ENCODE results near the gene ADGRL2.

ADGRL2 gene

GRCh38 chr1:81808760-81809159 lies 8.0 kb downstream of the ADGRL2 start:
- DNase-seq = no peak

GRCh38 chr1:81809808-81810207 lies 9.1 kb downstream of the ADGRL2 start:
- no peak for DNase-seq

- DNase-seq = no peak
Observed at GRCh38 chr1:81811757-81812371, 11.1 kb downstream of the ADGRL2 start.

GRCh38 chr1:81812712-81813111 lies 12.0 kb downstream of the ADGRL2 start:
- no peak for DNase-seq

GRCh38 chr1:81813691-81814090 lies 13.0 kb downstream of the ADGRL2 start:
- no peak for DNase-seq

- DNase-seq = no peak
Observed at GRCh38 chr1:81819613-81820012, 18.9 kb downstream of the ADGRL2 start.

GRCh38 chr1:81820765-81821164 lies 20.0 kb downstream of the ADGRL2 start:
- no peak for DNase-seq

- no peak for DNase-seq
Observed at GRCh38 chr1:81823082-81823481, 22.3 kb downstream of the ADGRL2 start.

- no peak for DNase-seq
Observed at GRCh38 chr1:81824759-81825158, 24.0 kb downstream of the ADGRL2 start.

GRCh38 chr1:81827942-81828341 lies 27.2 kb downstream of the ADGRL2 start:
- DNase-seq = no peak

GRCh38 chr1:81832573-81832972 lies 31.8 kb downstream of the ADGRL2 start:
- no peak for DNase-seq

- no peak for DNase-seq
Observed at GRCh38 chr1:81833722-81834121, 33.0 kb downstream of the ADGRL2 start.

GRCh38 chr1:81834268-81834667 lies 33.5 kb downstream of the ADGRL2 start:
- DNase-seq = no peak

- no peak for DNase-seq
Observed at GRCh38 chr1:81834921-81835698, 34.4 kb downstream of the ADGRL2 start.

- DNase-seq = no peak
Observed at GRCh38 chr1:81836007-81836626, 35.4 kb downstream of the ADGRL2 start.

GRCh38 chr1:81838600-81839218 lies 38.0 kb downstream of the ADGRL2 start:
- DNase-seq = no peak

- no peak for DNase-seq
Observed at GRCh38 chr1:81840805-81841204, 40.1 kb downstream of the ADGRL2 start.

GRCh38 chr1:81841795-81842194 lies 41.1 kb downstream of the ADGRL2 start:
- no peak for DNase-seq

GRCh38 chr1:81844477-81844876 lies 43.7 kb downstream of the ADGRL2 start:
- DNase-seq = no peak

- DNase-seq = no peak
Observed at GRCh38 chr1:81846630-81847029, 45.9 kb downstream of the ADGRL2 start.

GRCh38 chr1:81847063-81847462 lies 46.3 kb downstream of the ADGRL2 start:
- DNase-seq = no peak

- no peak for DNase-seq
Observed at GRCh38 chr1:81848880-81849682, 48.3 kb downstream of the ADGRL2 start.

- DNase-seq = no peak
Observed at GRCh38 chr1:81850031-81850430, 49.3 kb downstream of the ADGRL2 start.

Data from stimulated activated CD4-positive, alpha-beta T cell treated with anti-CD3 and anti-CD28 coated beads, Interleukin-4, amount 100 ng/mL, for 1 hour (primary cell).